HCT116 (cell line): ENCODE measurements around the gene EGLN3. TPM values are rescaled to one million over a fixed set of nuclear protein-coding genes. Genes with fewer than 3 reads are reported as not detected.

Experiments
- ATAC-seq: fragments of 200-7000 bp; cut with Tn5 transposase; 2 replicates; pipeline ENCODE4 v1.9.1; 2020; ENCODE audit warnings: mild to moderate bottlenecking, moderate library complexity
- BruUV-seq: library from RNA; stranded (reverse); fragments of 400-500 nt; replicated peaks from 2 replicates; lab custom pipeline; 2021; lab: Mats Ljungman, UMichigan
- CTCF ChIA-PET: fragments of 300-600 bp; sonication (Branson Sonifier 250); formaldehyde crosslinking; loops from one replicate; lab custom pipeline; 2021; ENCODE audit warnings: antibody characterized with exemption; lab: Charles Lee
- POLR2A ChIA-PET: fragments of 300-600, 350-600 bp; sonication (Branson Sonifier 250); formaldehyde crosslinking; loops from one replicate; lab custom pipeline; 2021; ENCODE audit warnings: antibody characterized with exemption; lab: Charles Lee
- RAD21 ChIA-PET, 2 experiments: fragments of 300-600 bp; sonication (Branson Sonifier 250); formaldehyde crosslinking; loops; one replicate each; lab custom pipeline; 2023; ENCODE audit warnings: low total read pairs in 2 of 2; ENCODE audit not compliant: uncharacterized antibody in 2 of 2, unreplicated experiment in 2 of 2, low non-redundant PET in 1 of 2; lab: Charles Lee
- DNase-seq: peaks from one replicate; pipeline ENCODE4 v3.0.0-alpha.2; 2010; ENCODE audit warnings: low read depth, low spot score
- H2AFZ ChIP-seq: fragments of 200-600 bp; shearing (Covaris generic), sonication (generic); 2 replicates; pipeline ENCODE4 v1.6.1; 2017; ENCODE audit warnings: low read depth, mixed run types, mixed read lengths, antibody characterized with exemption, low read length; ENCODE audit not compliant: poor library complexity, severe bottlenecking
- H3K27ac ChIP-seq: 2 replicates; pipeline ENCODE4 v1.5.1; 2012; ENCODE audit warnings: low read depth, low read length
- H3K27me3 ChIP-seq: fragments of 200-600 bp; sonication (generic); 2 replicates; pipeline ENCODE4 v1.6.1; 2016; ENCODE audit warnings: mixed run types, low read length, mixed read lengths; ENCODE audit not compliant: insufficient read depth
- H3K36me3 ChIP-seq, 2 experiments: fragments of 200-500 bp in 1 of 2; fragments of 200-600 bp in 1 of 2; sonication (Bioruptor generic) in 1 of 2; sonication (generic) in 1 of 2; 2 replicates each; pipeline versions ENCODE4 v1.5.1 to v1.6.1; 2014 to 2016; ENCODE audit warnings: low read length in 2 of 2, inconsistent platforms in 1 of 2, mixed read lengths in 1 of 2, mixed run types in 1 of 2; ENCODE audit not compliant: insufficient read depth in 2 of 2, control insufficient read depth in 1 of 2
- H3K4me1 ChIP-seq, 2 experiments: fragments of 200-600 bp in 1 of 2; sonication (generic) in 1 of 2; 2 replicates each; pipeline versions ENCODE4 v1.5.1 to v1.6.1; 2012 to 2017; ENCODE audit warnings: low read length in 2 of 2, inconsistent platforms in 1 of 2, mild to moderate bottlenecking in 1 of 2, mixed read lengths in 1 of 2, mixed run types in 1 of 2, moderate library complexity in 1 of 2; ENCODE audit not compliant: insufficient read depth in 2 of 2, control insufficient read depth in 1 of 2
- H3K4me2 ChIP-seq: fragments of 200-600 bp; sonication (generic); 2 replicates; pipeline ENCODE4 v1.6.1; 2017; ENCODE audit warnings: mixed run types, low read length, mixed read lengths
- H3K4me3 ChIP-seq, 2 experiments: fragments of 200-600 bp in 1 of 2; sonication (generic) in 1 of 2; replicated peaks in 1 of 2; 2 replicates each; pipeline ENCODE4 v1.5.1; 2011 to 2016; ENCODE audit warnings: low read length in 2 of 2, control low read depth in 1 of 2, low read depth in 1 of 2, mild to moderate bottlenecking in 1 of 2, mixed read lengths in 1 of 2, mixed run types in 1 of 2
- H3K79me2 ChIP-seq: fragments of 200-600 bp; sonication (generic); 2 replicates; pipeline ENCODE4 v1.6.1; 2017; ENCODE audit warnings: mild to moderate bottlenecking, mixed run types, low read length, moderate library complexity, mixed read lengths; ENCODE audit not compliant: insufficient read depth
- H3K9ac ChIP-seq: fragments of 200-600 bp; sonication (generic); 2 replicates; pipeline ENCODE4 v1.6.1; 2016; ENCODE audit warnings: low read length, mixed read lengths
- H3K9me2 ChIP-seq: fragments of 200-600 bp; sonication (generic), shearing (Covaris generic); 2 replicates; pipeline ENCODE4 v1.6.1; 2017; ENCODE audit warnings: mixed run types, mild to moderate bottlenecking, moderate library complexity; ENCODE audit not compliant: insufficient read depth
- H3K9me3 ChIP-seq, 2 experiments: fragments of 200-500 bp in 1 of 2; fragments of 200-600 bp in 1 of 2; sonication (Bioruptor generic) in 1 of 2; sonication (generic) in 1 of 2; 2 replicates each; pipeline ENCODE4 v1.6.1; 2014 to 2017; ENCODE audit warnings: low read length in 2 of 2, mixed read lengths in 2 of 2, inconsistent platforms in 1 of 2, low read depth in 1 of 2, mild to moderate bottlenecking in 1 of 2, mixed run types in 1 of 2, moderate library complexity in 1 of 2; ENCODE audit not compliant: control insufficient read depth in 1 of 2, insufficient read depth in 1 of 2
- H4K20me1 ChIP-seq: fragments of 200-600 bp; sonication (generic), shearing (Covaris generic); 2 replicates; pipeline ENCODE4 v1.6.1; 2017; ENCODE audit warnings: mixed run types, mild to moderate bottlenecking, moderate library complexity; ENCODE audit not compliant: insufficient read depth
- CBX3 ChIP-seq: IDR thresholded peaks from 2 replicates; pipeline ENCODE4 v1.6.1; 2012; ENCODE audit warnings: low read depth
- CEBPB ChIP-seq: IDR thresholded peaks from 2 replicates; pipeline ENCODE4 v1.6.1; 2012; ENCODE audit warnings: low read depth
- EGR1 ChIP-seq: IDR thresholded peaks from 2 replicates; pipeline ENCODE4 v1.6.1; 2012; ENCODE audit warnings: low read depth
- ELF1 ChIP-seq: IDR thresholded peaks from 2 replicates; pipeline ENCODE4 v1.6.1; 2012; ENCODE audit warnings: low read depth, borderline replicate concordance
- EZH2 ChIP-seq: fragments of 200-600 bp; sonication (generic); IDR thresholded peaks from 2 replicates; pipeline ENCODE4 v1.6.1; 2017; ENCODE audit warnings: antibody characterized with exemption, mixed run types
- EZH2phosphoT487 ChIP-seq: fragments of 200-600 bp; IDR thresholded peaks from 2 replicates; pipeline ENCODE4 v1.6.1; 2018; ENCODE audit warnings: antibody characterized with exemption, borderline replicate concordance
- SIN3A ChIP-seq: IDR thresholded peaks from 2 replicates; pipeline ENCODE4 v1.6.1; 2012; ENCODE audit warnings: low read depth
- SRF ChIP-seq: IDR thresholded peaks from 2 replicates; pipeline ENCODE4 v1.6.1; 2012; ENCODE audit warnings: low read depth
- TCF7L2 ChIP-seq: IDR thresholded peaks from 2 replicates; pipeline ENCODE4 v1.7.0; 2011; ENCODE audit warnings: borderline replicate concordance, inconsistent platforms; ENCODE audit not compliant: insufficient read depth, insufficient read length; ENCODE audit errors: extremely low read depth
- YY1 ChIP-seq: IDR thresholded peaks from 2 replicates; pipeline ENCODE4 v1.6.1; 2011; ENCODE audit warnings: low read length, low read depth, moderate library complexity, mild to moderate bottlenecking; ENCODE audit not compliant: insufficient replicate concordance; ENCODE audit errors: extremely low read depth
- intact Hi-C: fragments of 100-400 bp; cut with micrococcal nuclease; formaldehyde crosslinking; loops from 2 replicates; pipeline ENCODE4 v1.10.0; 2022
- total RNA-seq: library from RNA; stranded (reverse); gene quantifications from one replicate; pipeline ENCODE4 v1.2.1, GENCODE V29; 2021; ENCODE audit not compliant: unreplicated experiment
- TF ChIP-seq, protein P1 (sequence below): IDR thresholded peaks from 2 replicates; pipeline ENCODE4 v1.6.1; 2011; ENCODE audit warnings: mild to moderate bottlenecking, low read length, moderate library complexity; ENCODE audit not compliant: insufficient replicate concordance; ENCODE audit errors: extremely low read depth
- TF ChIP-seq, protein P2 (sequence below), 3 experiments: fragments of 200-600 bp in 1 of 3; sonication (generic) in 1 of 3; IDR thresholded peaks in 2 of 3; conservative IDR thresholded peaks in 1 of 3; 2 replicates each; pipeline ENCODE4 v1.5.1; 2012 to 2017; ENCODE audit warnings: low read depth in 2 of 3, low read length in 2 of 3, antibody characterized with exemption in 1 of 3, borderline replicate concordance in 1 of 3, control low read depth in 1 of 3, mild to moderate bottlenecking in 1 of 3, mixed read lengths in 1 of 3, mixed run types in 1 of 3, moderate library complexity in 1 of 3; ENCODE audit not compliant: insufficient read depth in 1 of 3

The EGLN3 gene
- total RNA-seq, 1 experiment from 2014 or later = 13.6 TPM

- no peak overlapping the region for H3K4me2 ChIP-seq
- no peaks in the 10 kb centered on the region for H3K36me3 ChIP-seq
- no peak overlapping the region for H3K4me3 ChIP-seq
- DNase-seq (peak; percentile 32), ATAC-seq (peak; percentile 88)
- peak overlapping the region; percentile 42 for H2AFZ ChIP-seq
- H3K9me2 ChIP-seq = no peaks in the 10 kb centered on the region
- RAD21 ChIA-PET = no interaction called here
- no peaks in the 10 kb centered on the region for H3K9me3 ChIP-seq
- no peaks in the 10 kb centered on the region for H3K27me3 ChIP-seq
- no peak overlapping the region for H3K27ac ChIP-seq
- H3K79me2 ChIP-seq = no peaks in the 10 kb centered on the region
- H3K4me1 ChIP-seq = peaks cover 0 to 13% of the 10 kb centered on the region in 2 experiments; a peak in 1 of 4 replicates
- H3K9ac ChIP-seq = no peak overlapping the region
- TF ChIP-seq CEBPB (no peak), EZH2 (no peak), EZH2phosphoT487 (no peak), SRF (peak; percentile 79)
- TF ChIP-seq, all 23 proteins: peak for 1
- ChIA-PET POLR2A (no interaction called here), CTCF (no interaction called here)
- no TSS peak for BruUV-seq
- no peaks in the 10 kb centered on the region for H4K20me1 ChIP-seq
- intact Hi-C loops = no loop called here
These were observed 35.9 kb upstream of the EGLN3 start for GRCh38 chr14:33986804-33987203.

- H3K27ac ChIP-seq = no peak overlapping the region
- RAD21 ChIA-PET = no interaction called here
- H3K4me3 ChIP-seq = no peak overlapping the region
- ATAC-seq (peak; percentile 40; the same call in 1 of the 2 replicates), DNase-seq (peak; percentile 18)
- no peak overlapping the region for H3K4me2 ChIP-seq
- intact Hi-C loops = no loop called here
- BruUV-seq = no TSS peak
- H2AFZ ChIP-seq = no peak overlapping the region
- H3K9me3 ChIP-seq = no peaks in the 10 kb centered on the region
- H3K79me2 ChIP-seq = no peaks in the 10 kb centered on the region
- no peaks in the 10 kb centered on the region for H3K27me3 ChIP-seq
- CTCF ChIA-PET = no interaction called here
- H4K20me1 ChIP-seq = no peaks in the 10 kb centered on the region
- H3K9ac ChIP-seq = no peak overlapping the region
- H3K9me2 ChIP-seq = no peaks in the 10 kb centered on the region
- peaks cover 0 to 13% of the 10 kb centered on the region in 2 experiments; a peak in 1 of 4 replicates for H3K4me1 ChIP-seq
- POLR2A ChIA-PET = no interaction called here
- no peaks in the 10 kb centered on the region for H3K36me3 ChIP-seq
- TF ChIP-seq CBX3 (no peak), CEBPB (no peak), ELF1 (no peak), YY1 (no peak), EZH2 (no peak), SIN3A (no peak), TCF7L2 (no peak), EGR1 (no peak)
- TF ChIP-seq, protein P1, sequence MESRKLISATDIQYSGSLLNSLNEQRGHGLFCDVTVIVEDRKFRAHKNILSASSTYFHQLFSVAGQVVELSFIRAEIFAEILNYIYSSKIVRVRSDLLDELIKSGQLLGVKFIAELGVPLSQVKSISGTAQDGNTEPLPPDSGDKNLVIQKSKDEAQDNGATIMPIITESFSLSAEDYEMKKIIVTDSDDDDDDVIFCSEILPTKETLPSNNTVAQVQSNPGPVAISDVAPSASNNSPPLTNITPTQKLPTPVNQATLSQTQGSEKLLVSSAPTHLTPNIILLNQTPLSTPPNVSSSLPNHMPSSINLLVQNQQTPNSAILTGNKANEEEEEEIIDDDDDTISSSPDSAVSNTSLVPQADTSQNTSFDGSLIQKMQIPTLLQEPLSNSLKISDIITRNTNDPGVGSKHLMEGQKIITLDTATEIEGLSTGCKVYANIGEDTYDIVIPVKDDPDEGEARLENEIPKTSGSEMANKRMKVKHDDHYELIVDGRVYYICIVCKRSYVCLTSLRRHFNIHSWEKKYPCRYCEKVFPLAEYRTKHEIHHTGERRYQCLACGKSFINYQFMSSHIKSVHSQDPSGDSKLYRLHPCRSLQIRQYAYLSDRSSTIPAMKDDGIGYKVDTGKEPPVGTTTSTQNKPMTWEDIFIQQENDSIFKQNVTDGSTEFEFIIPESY = no peak
- TF ChIP-seq, protein P2, sequence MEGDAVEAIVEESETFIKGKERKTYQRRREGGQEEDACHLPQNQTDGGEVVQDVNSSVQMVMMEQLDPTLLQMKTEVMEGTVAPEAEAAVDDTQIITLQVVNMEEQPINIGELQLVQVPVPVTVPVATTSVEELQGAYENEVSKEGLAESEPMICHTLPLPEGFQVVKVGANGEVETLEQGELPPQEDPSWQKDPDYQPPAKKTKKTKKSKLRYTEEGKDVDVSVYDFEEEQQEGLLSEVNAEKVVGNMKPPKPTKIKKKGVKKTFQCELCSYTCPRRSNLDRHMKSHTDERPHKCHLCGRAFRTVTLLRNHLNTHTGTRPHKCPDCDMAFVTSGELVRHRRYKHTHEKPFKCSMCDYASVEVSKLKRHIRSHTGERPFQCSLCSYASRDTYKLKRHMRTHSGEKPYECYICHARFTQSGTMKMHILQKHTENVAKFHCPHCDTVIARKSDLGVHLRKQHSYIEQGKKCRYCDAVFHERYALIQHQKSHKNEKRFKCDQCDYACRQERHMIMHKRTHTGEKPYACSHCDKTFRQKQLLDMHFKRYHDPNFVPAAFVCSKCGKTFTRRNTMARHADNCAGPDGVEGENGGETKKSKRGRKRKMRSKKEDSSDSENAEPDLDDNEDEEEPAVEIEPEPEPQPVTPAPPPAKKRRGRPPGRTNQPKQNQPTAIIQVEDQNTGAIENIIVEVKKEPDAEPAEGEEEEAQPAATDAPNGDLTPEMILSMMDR (IDR thresholded peaks at IDR 0.05 in 2 of 3, conservative IDR thresholded peaks at IDR 0.05 in 1 of 3; ENCODE audit: borderline replicate concordance in 1 of 3, insufficient read depth in 1 of 3, low read depth in 2 of 3, low read length in 2 of 3) = no peak
These were observed 34.4 kb upstream of the EGLN3 start for GRCh38 chr14:33985242-33985641.
